ENCODE data around the gene KRTAP1-1.
"Not testable (repeated sequence)": the region's sequence is repeated elsewhere in the genome, so short reads cannot be mapped to it uniquely, and the experiment has no call there.

Gene KRTAP1-1

DNA sequence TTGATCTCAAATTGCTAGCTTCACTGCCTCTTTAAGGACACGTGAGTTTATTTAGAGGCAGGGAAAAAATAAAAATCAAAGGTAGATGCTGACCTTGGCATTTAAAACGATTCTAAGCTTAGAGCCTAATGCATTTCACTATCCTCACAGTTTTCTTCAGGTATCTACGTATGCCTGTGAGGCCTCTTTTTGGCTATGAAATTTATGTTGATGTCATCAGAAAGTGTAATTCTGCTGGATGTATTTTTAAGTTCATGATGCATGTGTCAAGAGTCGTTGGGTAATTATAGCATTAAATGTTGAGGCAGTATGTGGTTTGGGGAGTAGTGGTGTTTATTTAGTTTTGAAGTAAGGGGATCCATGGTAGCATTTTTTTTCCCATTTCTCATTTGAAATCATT is 37.3 kb downstream of the KRTAP1-1 start:
- no peaks in the 10 kb centered on the region for H3K9me2 ChIP-seq (replicated peaks; ENCODE audit: insufficient read depth, low read length)
- no peak overlapping the region for H3K4me2 ChIP-seq (ENCODE audit: low read depth, low read length, poor library complexity, severe bottlenecking)
- H3K79me2 ChIP-seq (ENCODE audit: insufficient read depth, low read length), result no peaks in the 10 kb centered on the region
- no peaks in the 10 kb centered on the region for H3K36me3 ChIP-seq (ENCODE audit: low read length)
- no peaks in the 10 kb centered on the region for H3F3A ChIP-seq (ENCODE audit: insufficient read depth)
- H3K9me3 ChIP-seq (ENCODE audit: insufficient read depth, low read length), result no peaks in the 10 kb centered on the region
- no peaks in the 10 kb centered on the region for H3K27me3 ChIP-seq (ENCODE audit: low read length)
- H4K20me1 ChIP-seq (ENCODE audit: low read depth, low read length), result no peaks in the 10 kb centered on the region
- TF ChIP-seq, protein P1, sequence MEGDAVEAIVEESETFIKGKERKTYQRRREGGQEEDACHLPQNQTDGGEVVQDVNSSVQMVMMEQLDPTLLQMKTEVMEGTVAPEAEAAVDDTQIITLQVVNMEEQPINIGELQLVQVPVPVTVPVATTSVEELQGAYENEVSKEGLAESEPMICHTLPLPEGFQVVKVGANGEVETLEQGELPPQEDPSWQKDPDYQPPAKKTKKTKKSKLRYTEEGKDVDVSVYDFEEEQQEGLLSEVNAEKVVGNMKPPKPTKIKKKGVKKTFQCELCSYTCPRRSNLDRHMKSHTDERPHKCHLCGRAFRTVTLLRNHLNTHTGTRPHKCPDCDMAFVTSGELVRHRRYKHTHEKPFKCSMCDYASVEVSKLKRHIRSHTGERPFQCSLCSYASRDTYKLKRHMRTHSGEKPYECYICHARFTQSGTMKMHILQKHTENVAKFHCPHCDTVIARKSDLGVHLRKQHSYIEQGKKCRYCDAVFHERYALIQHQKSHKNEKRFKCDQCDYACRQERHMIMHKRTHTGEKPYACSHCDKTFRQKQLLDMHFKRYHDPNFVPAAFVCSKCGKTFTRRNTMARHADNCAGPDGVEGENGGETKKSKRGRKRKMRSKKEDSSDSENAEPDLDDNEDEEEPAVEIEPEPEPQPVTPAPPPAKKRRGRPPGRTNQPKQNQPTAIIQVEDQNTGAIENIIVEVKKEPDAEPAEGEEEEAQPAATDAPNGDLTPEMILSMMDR (IDR thresholded peaks at IDR 0.05; ENCODE audit: insufficient read depth, low read length, poor library complexity, severe bottlenecking), result no peak
- TF ChIP-seq EZH2phosphoT487 (conservative IDR thresholded peaks at IDR 0.05; ENCODE audit: low read length), result no peak
- H2AFZ ChIP-seq (ENCODE audit: low read depth, low read length, severe bottlenecking), result no peak overlapping the region
- H3K4me3 ChIP-seq (ENCODE audit: insufficient read depth, low read length, poor library complexity, severe bottlenecking), result no peak overlapping the region
- H3K27ac ChIP-seq (ENCODE audit: low read depth, low read length), result no peak overlapping the region
- H3K9ac ChIP-seq (ENCODE audit: low read length), result no peak overlapping the region

DNA sequence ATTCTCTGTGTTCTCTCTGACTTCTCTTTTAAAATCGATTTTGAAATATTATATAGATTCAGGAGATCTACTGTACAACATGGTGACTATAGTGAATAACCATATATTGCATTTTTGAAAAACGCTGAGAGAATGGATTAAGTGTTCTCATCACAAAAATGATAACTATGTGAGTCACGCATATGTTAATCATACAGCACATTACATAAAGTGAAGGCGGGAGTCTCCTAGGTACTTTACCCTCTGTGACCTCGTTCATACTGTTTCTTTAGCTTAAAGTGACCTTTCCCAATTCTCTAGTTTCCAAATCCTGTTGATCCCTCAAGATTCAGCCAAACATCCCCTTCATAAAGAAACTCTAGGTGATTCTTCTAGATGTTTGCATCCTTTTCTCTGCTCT is 38.4 kb downstream of the KRTAP1-1 start:
- no peak overlapping the region for H2AFZ ChIP-seq (ENCODE audit: low read depth, low read length, severe bottlenecking)

DNA sequence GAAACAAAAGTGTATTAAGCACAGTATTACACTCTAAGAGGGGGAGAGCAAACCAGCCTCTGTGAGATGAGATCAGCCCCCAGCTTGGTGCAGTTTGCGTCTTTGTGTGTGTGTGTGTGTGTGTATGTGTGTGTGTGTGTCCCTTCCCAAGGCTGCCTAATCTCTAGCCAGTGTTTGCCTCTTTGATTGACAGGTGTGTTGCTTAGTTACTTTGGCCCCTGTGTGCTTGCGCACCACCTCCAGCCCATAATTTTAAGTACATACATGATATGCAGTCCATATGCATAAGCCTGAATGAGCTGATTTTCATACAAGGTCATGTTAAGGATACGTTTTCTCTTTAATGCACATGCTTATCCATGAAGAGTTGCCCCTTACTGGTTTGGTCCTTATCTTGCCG is 39.5 kb downstream of the KRTAP1-1 start:
- no peaks in the 10 kb centered on the region for H3K9me3 ChIP-seq (ENCODE audit: insufficient read depth, low read length)
- H3K9ac ChIP-seq (ENCODE audit: low read length), result no peak overlapping the region
- H3F3A ChIP-seq (ENCODE audit: insufficient read depth), result no peaks in the 10 kb centered on the region
- TF ChIP-seq, protein P1 (IDR thresholded peaks at IDR 0.05; ENCODE audit: insufficient read depth, low read length, poor library complexity, severe bottlenecking), result no peak
- no peak for TF ChIP-seq EZH2phosphoT487 (conservative IDR thresholded peaks at IDR 0.05; ENCODE audit: low read length)
- no peak overlapping the region for H3K4me2 ChIP-seq (ENCODE audit: low read depth, low read length, poor library complexity, severe bottlenecking)
- no peak overlapping the region for H2AFZ ChIP-seq (ENCODE audit: low read depth, low read length, severe bottlenecking)
- no peak overlapping the region for H3K27ac ChIP-seq (ENCODE audit: low read depth, low read length)
- no peaks in the 10 kb centered on the region for H3K27me3 ChIP-seq (ENCODE audit: low read length)
- no peak overlapping the region for H3K4me3 ChIP-seq (ENCODE audit: insufficient read depth, low read length, poor library complexity, severe bottlenecking)
- H3K36me3 ChIP-seq (ENCODE audit: low read length), result no peaks in the 10 kb centered on the region
- no peaks in the 10 kb centered on the region for H3K9me2 ChIP-seq (replicated peaks; ENCODE audit: insufficient read depth, low read length)
- no peaks in the 10 kb centered on the region for H4K20me1 ChIP-seq (ENCODE audit: low read depth, low read length)
- H3K79me2 ChIP-seq (ENCODE audit: insufficient read depth, low read length), result no peaks in the 10 kb centered on the region

More for the DNA sequence above, 38.4 kb downstream of the KRTAP1-1 start:
- H3K27me3 ChIP-seq (ENCODE audit: low read length), result no peaks in the 10 kb centered on the region
- no peaks in the 10 kb centered on the region for H3K9me2 ChIP-seq (replicated peaks; ENCODE audit: insufficient read depth, low read length)
- no peak overlapping the region for H3K27ac ChIP-seq (ENCODE audit: low read depth, low read length)
- H3K36me3 ChIP-seq (ENCODE audit: low read length), result no peaks in the 10 kb centered on the region
- no peaks in the 10 kb centered on the region for H4K20me1 ChIP-seq (ENCODE audit: low read depth, low read length)
- no peak overlapping the region for H3K9ac ChIP-seq (ENCODE audit: low read length)
- H3K79me2 ChIP-seq (ENCODE audit: insufficient read depth, low read length), result no peaks in the 10 kb centered on the region
- H3K4me3 ChIP-seq (ENCODE audit: insufficient read depth, low read length, poor library complexity, severe bottlenecking), result no peak overlapping the region
- TF ChIP-seq EZH2phosphoT487 (conservative IDR thresholded peaks at IDR 0.05; ENCODE audit: low read length), result no peak
- TF ChIP-seq, protein P1 (IDR thresholded peaks at IDR 0.05; ENCODE audit: insufficient read depth, low read length, poor library complexity, severe bottlenecking), result no peak
- no peaks in the 10 kb centered on the region for H3F3A ChIP-seq (ENCODE audit: insufficient read depth)
- no peaks in the 10 kb centered on the region for H3K9me3 ChIP-seq (ENCODE audit: insufficient read depth, low read length)
- H3K4me2 ChIP-seq (ENCODE audit: low read depth, low read length, poor library complexity, severe bottlenecking), result no peak overlapping the region

DNA sequence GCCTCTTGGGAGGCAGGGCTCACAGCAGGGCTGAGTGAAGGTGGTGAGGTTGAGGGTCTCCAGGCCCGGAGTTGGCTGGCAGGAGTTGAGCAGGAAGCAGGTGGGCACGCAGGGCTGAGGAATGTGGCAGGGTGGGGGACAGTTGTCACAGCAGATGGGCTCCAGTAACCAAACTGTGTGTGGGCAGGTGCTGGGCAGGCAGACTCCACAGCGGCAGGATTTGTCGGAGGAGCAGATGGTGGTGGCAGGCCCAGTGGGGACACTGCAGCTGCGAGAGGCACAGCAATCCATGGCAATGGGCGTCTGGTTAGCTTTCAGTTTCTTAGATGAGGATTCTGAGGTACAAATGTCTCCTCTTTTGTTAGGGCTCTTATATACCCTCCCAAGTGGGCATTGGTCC is 41.7 kb downstream of the KRTAP1-1 start, which contains the start of gene KRTAP3-2:
Gene KRTAP3-2 (minus strand): TSS at position 344 of the 400 bp plus-strand sequence. CDS start 53 bp downstream, at position 291.
- not testable (repeated sequence) for H3K4me2 ChIP-seq (ENCODE audit: low read depth, low read length, poor library complexity, severe bottlenecking); H4K20me1 ChIP-seq (ENCODE audit: low read depth, low read length); H2AFZ ChIP-seq (ENCODE audit: low read depth, low read length, severe bottlenecking); H3K27ac ChIP-seq (ENCODE audit: low read depth, low read length); H3K79me2 ChIP-seq (ENCODE audit: insufficient read depth, low read length); H3K9me3 ChIP-seq (ENCODE audit: insufficient read depth, low read length); H3K4me3 ChIP-seq (ENCODE audit: insufficient read depth, low read length, poor library complexity, severe bottlenecking); H3K9ac ChIP-seq (ENCODE audit: low read length); H3K36me3 ChIP-seq (ENCODE audit: low read length); H3K27me3 ChIP-seq (ENCODE audit: low read length); H3F3A ChIP-seq (ENCODE audit: insufficient read depth); H3K9me2 ChIP-seq (replicated peaks; ENCODE audit: insufficient read depth, low read length)

All from SU-DHL-6 (cell line).